Osteoblast (primary cell): ENCODE data around the gene WWOX. TPM values are rescaled to one million over a fixed set of nuclear protein-coding genes. Genes with fewer than 3 reads are reported as not detected.
A peak's percentile ranks its signal among the peaks of the same experiment; 100 is the strongest.

Source experiments
- DNase-seq: peaks from one replicate; pipeline ENCODE4 v3.0.0; 2011; ENCODE audit warnings: low spot score, mixed read lengths; ENCODE audit not compliant: insufficient read length; ENCODE audit errors: missing footprints
- H2AFZ ChIP-seq: 2 replicates; pipeline ENCODE4 v1.6.0; 2011; ENCODE audit warnings: mild to moderate bottlenecking, low read length
- H3K27ac ChIP-seq: 2 replicates; pipeline ENCODE4 v1.5.1; 2011; ENCODE audit warnings: mild to moderate bottlenecking, low read depth, low read length, moderate library complexity
- H3K27me3 ChIP-seq: 2 replicates; pipeline ENCODE4 v1.6.0; 2012; ENCODE audit warnings: mild to moderate bottlenecking, control low read depth, inconsistent platforms, low read length, moderate library complexity; ENCODE audit not compliant: insufficient read depth
- H3K36me3 ChIP-seq: 2 replicates; pipeline ENCODE4 v1.5.1; 2011; ENCODE audit warnings: mild to moderate bottlenecking, low read length, control low read depth, moderate library complexity; ENCODE audit not compliant: insufficient read depth
- H3K4me1 ChIP-seq: 2 replicates; pipeline ENCODE4 v1.5.1; 2011; ENCODE audit warnings: mild to moderate bottlenecking, low read length, control low read depth, moderate library complexity; ENCODE audit not compliant: insufficient read depth
- H3K4me2 ChIP-seq: 2 replicates; pipeline ENCODE4 v1.6.0; 2011; ENCODE audit warnings: mild to moderate bottlenecking, low read length; ENCODE audit not compliant: insufficient read depth
- H3K4me3 ChIP-seq: fragments of 200-600 bp; sonication (generic); 3 replicates; pipeline ENCODE4 v1.5.1; 2012; ENCODE audit warnings: mild to moderate bottlenecking, low read length, inconsistent platforms; ENCODE audit not compliant: insufficient read depth
- H3K79me2 ChIP-seq: 2 replicates; pipeline ENCODE4 v1.6.0; 2012; ENCODE audit warnings: mild to moderate bottlenecking, low read length, control low read depth, inconsistent platforms; ENCODE audit not compliant: insufficient read depth
- H3K9me3 ChIP-seq: 2 replicates; pipeline ENCODE4 v1.5.1; 2011; ENCODE audit warnings: low read depth, low read length, control low read depth
- H4K20me1 ChIP-seq: 2 replicates; pipeline ENCODE4 v1.6.0; 2012; ENCODE audit warnings: mild to moderate bottlenecking, low read length, control low read depth; ENCODE audit not compliant: insufficient read depth
- total RNA-seq: library from RNA; depleted of rRNA; stranded (reverse); fragments of >200 nt; gene quantifications from 2 replicates; pipeline ENCODE4 v1.2.3, GENCODE V29; 2012
- TF ChIP-seq, protein P1 (sequence below): IDR thresholded peaks from 2 replicates; pipeline ENCODE4 v1.5.1; 2011; ENCODE audit warnings: mild to moderate bottlenecking, low read depth, low read length, moderate library complexity; ENCODE audit errors: extremely low read depth

The WWOX gene
- total RNA-seq, 1 donor: 23.9 TPM

DNA sequence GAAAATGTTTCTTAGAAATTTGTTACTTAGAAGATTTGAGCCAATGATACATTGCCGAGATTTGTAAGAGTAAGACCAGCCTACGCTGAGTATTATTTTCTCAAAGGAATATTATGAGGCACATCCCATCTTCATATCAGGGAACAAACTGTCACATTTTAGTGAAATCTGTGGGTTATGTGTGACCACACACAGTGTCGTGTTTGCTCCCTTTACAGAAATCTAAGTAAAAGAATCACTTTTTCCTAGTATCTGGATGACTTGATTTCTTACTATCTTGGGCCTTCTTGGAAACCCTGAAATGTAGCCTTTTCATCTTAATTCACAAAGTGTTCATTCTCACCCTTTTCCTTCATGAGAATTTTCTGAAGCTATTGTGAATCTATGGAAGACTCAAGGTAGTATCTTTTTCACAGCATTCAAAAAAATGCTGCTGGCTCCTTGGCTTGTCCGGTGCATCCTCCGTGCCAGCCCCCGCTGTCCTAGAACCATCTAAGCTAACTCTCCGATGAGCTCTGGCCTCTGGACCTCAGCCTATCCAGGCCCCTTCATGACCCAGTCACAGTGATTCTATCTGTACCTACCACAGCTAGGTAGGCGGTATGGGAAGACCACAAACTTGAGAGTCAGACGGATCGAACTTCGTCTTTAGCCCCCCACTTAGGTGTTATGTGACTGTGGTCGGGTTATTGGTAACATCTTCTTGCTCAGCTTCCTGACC lies 976.8 kb downstream of the WWOX start:
- no peaks in the 10 kb centered on the region for H3K27me3 ChIP-seq
- no peaks in the 10 kb centered on the region for H3K4me1 ChIP-seq
- no peak overlapping the region for H3K4me3 ChIP-seq
- H3K27ac ChIP-seq: no peak overlapping the region
- TF ChIP-seq, protein P1, sequence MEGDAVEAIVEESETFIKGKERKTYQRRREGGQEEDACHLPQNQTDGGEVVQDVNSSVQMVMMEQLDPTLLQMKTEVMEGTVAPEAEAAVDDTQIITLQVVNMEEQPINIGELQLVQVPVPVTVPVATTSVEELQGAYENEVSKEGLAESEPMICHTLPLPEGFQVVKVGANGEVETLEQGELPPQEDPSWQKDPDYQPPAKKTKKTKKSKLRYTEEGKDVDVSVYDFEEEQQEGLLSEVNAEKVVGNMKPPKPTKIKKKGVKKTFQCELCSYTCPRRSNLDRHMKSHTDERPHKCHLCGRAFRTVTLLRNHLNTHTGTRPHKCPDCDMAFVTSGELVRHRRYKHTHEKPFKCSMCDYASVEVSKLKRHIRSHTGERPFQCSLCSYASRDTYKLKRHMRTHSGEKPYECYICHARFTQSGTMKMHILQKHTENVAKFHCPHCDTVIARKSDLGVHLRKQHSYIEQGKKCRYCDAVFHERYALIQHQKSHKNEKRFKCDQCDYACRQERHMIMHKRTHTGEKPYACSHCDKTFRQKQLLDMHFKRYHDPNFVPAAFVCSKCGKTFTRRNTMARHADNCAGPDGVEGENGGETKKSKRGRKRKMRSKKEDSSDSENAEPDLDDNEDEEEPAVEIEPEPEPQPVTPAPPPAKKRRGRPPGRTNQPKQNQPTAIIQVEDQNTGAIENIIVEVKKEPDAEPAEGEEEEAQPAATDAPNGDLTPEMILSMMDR: no peak
- H4K20me1 ChIP-seq: no peaks in the 10 kb centered on the region
- H3K79me2 ChIP-seq: no peaks in the 10 kb centered on the region
- peak; percentile 48 for DNase-seq
- H3K9me3 ChIP-seq: no peaks in the 10 kb centered on the region
- H3K4me2 ChIP-seq: no peak overlapping the region
- no peak overlapping the region for H2AFZ ChIP-seq
- H3K36me3 ChIP-seq: no peaks in the 10 kb centered on the region

- Histone ChIP-seq H3K27ac (no peak overlapping the region), H3K79me2 (no peaks in the 10 kb centered on the region), H3K27me3 (no peaks in the 10 kb centered on the region), H3K9me3 (no peaks in the 10 kb centered on the region), H3K4me2 (no peak overlapping the region), H3K4me1 (no peaks in the 10 kb centered on the region), H3K4me3 (no peak overlapping the region), H2AFZ (no peak overlapping the region), H3K36me3 (no peaks in the 10 kb centered on the region), H4K20me1 (no peaks in the 10 kb centered on the region)
- DNase-seq: no peak
- TF ChIP-seq, protein P1: no peak
Measured at GRCh38 chr16:79077346-79077745, 977.9 kb downstream of the WWOX start.

GRCh38 chr16:79079656-79080420 lies 980.4 kb downstream of the WWOX start:
- Histone ChIP-seq H4K20me1 (no peaks in the 10 kb centered on the region), H2AFZ (no peak overlapping the region), H3K4me3 (no peak overlapping the region), H3K27ac (no peak overlapping the region), H3K9me3 (no peaks in the 10 kb centered on the region), H3K79me2 (no peaks in the 10 kb centered on the region), H3K4me2 (no peak overlapping the region), H3K4me1 (no peaks in the 10 kb centered on the region), H3K27me3 (no peaks in the 10 kb centered on the region), H3K36me3 (no peaks in the 10 kb centered on the region)
- DNase-seq: no peak
- TF ChIP-seq, protein P1: no peak
